ENCODE measurements around the gene CYP2C8. TPM values are rescaled to one million over a fixed set of nuclear protein-coding genes. Genes with fewer than 3 reads are reported as not detected.

The CYP2C8 gene
- total RNA-seq, 1 experiment from 2014 or later, result not detected

Other genes with a start within 250 kb of the CYP2C8 start
- gene CYP2C9, start 130.8 kb downstream of the CYP2C8 start, total RNA-seq (2014; rRNA removed; shearing (Covaris generic)), result not detected in 2 replicates
- not detected in 2 replicates for gene ACSM6, start 124.7 kb upstream of the CYP2C8 start, total RNA-seq (2014; rRNA removed; shearing (Covaris generic))
- 25.0 and 42.5 TPM in 2 replicates for gene PDLIM1, start 221.5 kb upstream of the CYP2C8 start, total RNA-seq (2014; rRNA removed; shearing (Covaris generic))